NCI-H2029 (cell line): ENCODE data around the gene TSSK2.
"Not testable (repeated sequence)": the region's sequence is repeated elsewhere in the genome, so short reads cannot be mapped to it uniquely, and the experiment has no call there.

Experiments
- DNase-seq: peaks from one replicate; lab custom pipeline; 2025; lab: John Stamatoyannopoulos, UW

The TSSK2 gene

DNA sequence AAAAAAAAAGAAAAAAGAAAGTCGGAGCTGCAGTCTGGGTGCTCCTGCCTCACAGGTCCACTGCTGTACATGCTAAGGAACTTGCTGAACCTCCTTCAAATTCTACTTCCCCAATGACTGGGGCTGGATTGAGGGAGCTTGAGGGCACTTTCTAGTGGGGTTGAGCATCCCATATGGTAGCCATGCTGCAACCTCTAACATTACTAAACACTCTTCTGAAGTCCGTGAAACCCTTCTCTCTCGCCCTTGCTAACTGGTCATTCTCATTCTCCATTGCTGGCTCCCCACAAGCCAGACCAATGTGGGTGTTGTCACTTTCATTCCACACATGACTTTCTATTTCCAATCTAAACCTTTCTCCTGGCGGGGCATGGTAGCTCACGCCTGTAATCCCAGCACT, 12.1 kb downstream of the TSSK2 start:
- DNase-seq = no peak

DNA sequence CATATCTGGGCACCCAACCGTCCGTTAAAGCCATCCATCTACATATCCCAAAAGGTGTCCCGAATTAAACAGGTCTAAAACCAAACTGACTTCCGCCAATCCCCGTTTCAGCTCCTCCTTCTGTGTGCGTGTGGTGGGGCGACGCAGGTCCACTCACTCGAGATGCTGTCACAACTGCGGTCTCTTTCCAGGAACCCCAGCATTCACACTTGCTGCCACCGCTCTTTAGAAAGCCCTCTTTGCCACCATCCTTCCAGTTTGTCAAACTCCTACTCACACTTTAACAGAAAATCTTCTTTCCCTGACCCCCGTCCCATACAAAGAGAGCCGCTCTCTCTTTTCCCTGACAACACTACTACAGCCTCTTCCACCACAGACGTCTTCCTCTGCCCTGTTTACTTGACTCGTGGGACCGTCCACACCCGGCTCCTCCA, 12.9 kb downstream of the TSSK2 start:
- no peak for DNase-seq

DNA sequence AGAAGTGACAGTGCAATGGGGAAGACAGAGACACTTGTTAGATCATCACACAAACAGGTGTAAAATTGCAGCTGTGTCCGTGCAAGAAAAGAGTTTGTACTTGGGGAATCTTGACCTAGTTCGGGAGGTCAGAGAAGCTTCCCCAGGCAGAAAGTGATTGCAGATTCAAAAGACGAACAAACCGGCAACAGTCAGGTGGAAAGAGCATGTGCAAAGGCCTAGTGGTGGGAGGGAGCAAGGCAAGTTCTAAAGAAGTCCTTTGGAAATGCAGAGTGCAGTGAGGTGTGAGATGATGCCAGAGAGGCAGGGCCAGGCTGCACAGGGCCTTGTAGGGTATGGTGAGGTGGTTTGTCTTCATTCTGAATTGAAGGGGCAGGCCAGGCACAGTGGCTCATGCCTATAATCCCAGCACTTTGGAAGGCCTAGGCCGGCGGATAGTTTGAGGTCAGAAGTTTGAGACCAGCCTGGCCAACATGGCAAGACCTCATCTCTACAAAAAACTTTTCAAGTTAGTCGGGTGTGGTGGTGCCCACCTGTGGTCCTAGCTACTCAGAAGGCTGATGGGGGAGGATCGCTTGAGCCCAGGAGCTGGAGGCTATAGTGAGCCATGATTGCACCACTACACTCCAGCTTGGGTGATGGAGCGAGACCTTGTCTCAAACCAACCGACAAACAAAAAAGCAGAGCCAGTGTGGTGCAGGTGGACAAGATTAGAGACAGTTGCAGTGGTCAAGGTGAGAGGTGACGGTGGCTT, 15.3 kb downstream of the TSSK2 start:
- DNase-seq = no peak

DNA sequence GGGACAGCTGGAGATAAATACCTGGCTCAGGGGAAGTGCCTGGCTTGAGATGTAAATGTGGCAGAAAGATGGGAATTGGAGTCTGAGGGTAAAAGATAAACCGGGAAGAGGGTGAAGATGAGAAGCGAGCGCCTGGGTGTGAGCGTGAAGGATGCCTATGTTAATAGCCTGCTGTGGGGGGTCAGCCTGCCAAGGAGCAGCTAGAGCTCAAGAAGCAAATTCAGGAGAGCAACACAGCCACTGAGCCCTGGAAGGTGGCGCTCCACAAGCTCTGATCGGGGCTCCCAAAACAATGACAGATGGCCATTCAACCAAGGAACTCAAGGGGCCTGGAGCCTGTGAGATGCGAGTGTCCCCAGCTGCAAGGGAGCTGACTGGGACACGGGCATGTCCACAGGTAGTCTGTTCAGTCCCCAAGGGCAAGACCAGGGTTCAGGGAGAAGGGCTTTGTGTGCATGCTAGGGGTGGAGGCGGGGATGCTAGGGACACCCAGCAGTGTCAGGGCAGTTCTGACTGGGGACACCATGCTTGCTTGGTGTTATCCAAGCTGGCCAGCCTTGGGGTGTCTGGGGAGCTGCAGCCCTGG, 16.2 kb downstream of the TSSK2 start:
- DNase-seq = no peak

DNA sequence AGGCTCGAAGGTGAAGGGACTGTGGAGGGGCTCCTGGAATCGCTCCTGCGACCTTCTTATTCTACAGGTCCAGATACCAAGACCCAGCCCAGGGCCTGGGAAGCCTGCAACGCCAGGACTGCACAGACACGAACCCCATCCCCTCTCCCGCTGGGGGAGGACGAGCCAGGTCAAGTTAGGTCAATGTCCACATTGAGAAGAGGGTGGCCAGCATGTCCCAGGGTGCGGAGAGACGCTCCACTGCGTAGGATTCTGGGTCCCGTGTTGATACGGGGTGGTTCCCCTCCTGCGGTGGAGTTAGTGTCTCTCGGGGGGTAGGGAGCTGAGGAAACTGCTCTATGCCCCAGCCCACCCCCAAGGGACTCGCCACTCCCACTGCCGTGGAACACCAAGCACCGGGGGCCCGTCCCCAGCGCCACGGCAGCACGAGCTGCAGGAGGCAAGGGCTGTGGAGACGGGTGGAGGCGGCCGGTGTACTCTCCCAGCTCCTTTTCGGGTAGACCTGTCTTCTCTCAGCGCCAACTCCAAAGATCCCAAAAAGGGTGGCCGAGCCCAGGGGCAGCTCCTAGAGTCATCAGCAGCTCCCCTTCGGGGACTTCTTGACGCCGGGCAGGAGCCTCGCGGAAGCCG, 17.4 kb downstream of the TSSK2 start:
- DNase-seq = no peak

DNA sequence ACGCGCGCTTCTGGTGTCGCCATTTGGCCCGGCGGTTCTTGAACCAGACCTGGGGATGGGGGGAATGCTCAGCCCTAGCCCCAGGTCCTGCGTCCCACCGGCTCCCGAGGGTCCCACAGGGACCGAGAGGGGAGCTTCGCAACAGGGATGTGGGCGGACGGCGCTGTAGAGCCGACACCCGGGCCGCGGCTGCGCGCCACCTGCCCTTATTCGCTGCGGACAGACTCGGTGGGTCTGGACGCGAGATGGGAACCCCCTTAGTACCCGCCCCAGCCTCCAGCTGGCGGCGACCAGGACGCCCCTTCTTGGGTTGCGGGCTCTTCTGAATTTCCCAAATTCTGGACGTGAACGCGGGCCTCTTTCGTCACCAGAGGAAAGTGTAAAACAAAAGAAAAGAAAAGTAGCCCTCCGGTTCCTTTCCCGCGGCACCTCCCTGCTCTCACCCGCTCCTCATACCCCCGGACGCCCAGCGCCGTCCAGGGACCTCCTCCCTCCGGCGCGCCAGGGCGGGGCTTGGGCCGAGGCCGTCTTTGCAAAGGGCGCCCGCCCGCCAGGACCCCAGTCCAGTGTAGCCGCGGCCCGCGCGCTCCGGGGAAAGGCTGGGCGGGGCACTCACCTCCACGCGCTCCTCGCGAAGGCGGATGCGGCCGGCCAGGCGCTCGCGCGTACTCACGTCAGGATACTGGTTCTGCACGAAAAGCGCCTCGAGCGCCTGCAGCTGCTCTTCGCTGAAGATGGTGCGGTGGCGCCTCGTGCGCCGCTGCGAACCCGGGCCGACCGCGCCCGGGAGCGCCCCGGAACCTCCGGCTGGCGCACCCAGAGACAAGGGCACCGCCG, 18.2 kb downstream of the TSSK2 start:
- DNase-seq = no peak

DNA sequence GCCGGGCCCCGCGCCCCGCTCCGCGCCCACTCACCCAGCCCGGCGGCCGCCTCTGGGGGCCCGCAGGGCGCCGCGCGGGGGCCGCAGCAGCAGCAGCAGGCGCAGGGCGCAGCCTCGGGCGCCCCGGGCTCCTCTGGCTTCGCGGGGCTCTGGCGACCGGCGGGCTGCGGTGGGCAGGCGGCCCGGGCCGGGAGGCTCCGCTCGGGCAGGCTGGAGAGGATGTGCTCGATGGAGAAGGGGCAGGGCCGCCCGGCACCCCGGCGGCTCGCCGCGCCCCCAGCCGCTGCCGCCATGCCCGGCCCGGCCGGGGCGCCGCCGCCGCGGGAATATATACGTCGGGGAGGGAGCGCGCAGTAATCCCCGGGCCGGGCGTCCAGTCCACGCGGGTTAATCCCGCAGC, 18.9 kb downstream of the TSSK2 start, which contains the start of gene GSC2:
Gene GSC2 (minus strand): TSS at position 302 of the 400 bp plus-strand sequence. CDS start 9 bp downstream, at position 293.
- no peak for DNase-seq

DNA sequence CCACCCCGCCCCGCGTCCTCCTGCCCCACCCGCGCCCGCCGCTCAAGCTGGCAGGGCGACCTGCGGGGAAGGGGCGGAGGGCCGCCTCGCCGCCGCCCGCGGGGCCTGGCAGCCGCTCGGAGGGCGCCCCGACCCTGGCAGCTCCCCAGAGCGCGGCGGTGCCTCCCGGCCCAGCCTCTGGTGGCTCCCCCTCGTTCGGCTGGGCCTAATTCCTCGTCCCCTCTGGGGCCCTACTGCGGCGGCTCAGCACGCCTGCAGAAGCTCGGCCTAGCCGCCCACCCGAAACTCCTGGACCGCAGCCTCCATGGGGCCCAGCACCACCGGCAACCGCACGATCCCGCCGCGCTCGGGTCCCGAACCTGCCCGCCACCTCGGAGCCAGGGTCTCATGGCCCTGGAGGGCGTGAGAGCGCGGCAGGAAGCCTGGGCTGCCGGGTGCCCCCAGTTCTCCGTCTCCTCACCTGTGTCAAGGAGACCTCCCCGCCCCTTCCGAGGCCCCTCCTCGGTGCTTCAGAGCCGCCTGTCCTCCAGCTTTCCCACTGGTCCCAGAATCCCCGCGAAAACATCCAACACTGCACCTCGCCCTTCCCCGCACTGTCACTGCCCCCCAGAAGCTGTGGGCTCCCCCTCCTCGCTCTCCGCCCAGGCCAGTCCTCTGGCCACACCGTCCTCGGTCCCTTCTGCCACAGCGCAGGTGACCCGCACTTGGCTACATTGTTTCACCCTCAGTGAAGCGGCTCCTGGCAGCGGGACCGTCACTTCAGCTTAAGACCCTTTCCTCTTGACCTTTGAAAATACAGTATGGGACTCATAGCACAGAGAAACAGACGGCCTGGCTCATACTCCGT, 19.6 kb downstream of the TSSK2 start:
- no peak for DNase-seq

DNA sequence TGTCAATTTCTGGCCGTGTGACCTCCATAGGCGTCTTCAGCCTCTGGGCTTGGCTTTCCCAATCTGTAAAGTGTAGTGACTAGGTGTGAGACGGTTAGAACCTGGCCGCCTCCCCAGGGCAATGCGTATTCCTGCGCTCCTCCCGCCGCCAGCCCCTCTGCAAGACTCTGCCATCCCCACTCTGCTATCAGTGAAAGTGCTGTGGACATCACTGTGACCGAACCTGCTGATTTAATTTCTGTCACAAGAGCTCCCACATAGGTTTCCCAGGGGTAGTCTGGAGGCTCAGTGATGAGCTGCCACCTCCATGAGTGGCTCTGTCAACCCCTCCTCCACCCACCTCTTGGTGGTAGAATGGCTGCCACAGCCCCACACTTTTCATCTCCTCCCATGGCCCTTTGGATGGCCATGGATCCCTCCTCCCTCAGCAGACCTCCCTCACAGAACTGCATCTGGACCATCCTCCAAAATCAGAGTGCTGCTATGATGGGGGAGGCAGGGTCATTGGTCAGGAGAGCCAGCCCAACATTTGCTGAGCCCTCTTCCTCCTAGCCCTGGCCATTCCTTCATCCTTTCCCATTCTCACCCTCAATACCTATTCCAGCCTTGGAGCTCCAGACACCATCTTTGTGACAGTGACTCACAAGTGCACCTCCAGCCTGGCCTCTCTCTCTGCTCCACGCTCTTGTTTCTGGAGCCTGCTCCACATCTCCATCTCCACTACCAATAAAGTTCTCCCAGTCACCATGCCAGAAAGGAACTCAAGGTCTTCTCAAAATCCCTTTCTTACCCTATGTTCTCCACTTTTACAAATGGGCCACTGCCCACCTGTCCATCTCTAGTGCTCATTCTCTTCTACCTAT, 20.5 kb downstream of the TSSK2 start:
- no peak for DNase-seq

DNA sequence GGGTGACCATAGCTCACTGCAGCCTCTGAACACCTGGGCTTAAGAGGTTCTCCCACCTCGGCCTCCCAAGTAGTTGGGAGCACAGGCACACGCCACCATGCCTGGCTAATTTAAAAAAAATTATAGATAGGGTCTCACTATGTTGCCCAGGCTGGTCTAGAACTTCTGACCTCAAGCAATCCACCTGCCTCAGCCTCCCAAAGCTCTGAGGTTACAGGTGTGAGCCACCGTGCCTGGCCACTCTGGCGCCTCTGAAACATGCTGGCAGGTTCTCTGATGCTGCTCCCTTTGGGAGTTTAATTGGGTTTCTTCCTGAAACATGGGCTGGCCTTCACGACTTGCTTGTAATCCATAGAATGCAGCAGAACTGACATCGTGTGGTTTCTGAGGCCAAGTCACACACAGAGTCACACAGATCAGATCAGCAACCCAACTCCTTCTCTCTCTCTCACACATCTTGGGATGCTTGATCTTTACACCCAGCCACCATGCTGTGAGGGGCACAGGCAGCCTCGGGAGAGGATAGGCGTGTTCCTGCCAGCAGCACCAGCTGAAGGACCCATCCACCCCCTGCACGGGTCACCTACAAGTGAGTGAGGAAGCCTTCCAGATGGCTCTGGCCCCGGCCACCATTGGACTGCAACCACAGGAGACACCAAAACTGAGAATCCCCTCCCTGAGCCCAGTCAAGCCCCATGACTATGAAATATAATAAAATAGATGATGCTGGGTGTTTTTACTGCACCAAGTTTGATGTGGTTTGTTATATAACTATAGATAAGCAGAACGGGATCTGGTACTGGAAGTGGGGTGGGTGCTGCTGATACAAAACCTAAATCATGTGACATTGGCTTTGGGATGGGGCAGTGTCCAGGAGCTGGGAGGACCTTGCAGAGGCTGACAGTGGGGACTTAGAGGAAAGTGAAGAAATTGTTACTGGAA, 22.1 kb downstream of the TSSK2 start:
- no peak for DNase-seq

DNA sequence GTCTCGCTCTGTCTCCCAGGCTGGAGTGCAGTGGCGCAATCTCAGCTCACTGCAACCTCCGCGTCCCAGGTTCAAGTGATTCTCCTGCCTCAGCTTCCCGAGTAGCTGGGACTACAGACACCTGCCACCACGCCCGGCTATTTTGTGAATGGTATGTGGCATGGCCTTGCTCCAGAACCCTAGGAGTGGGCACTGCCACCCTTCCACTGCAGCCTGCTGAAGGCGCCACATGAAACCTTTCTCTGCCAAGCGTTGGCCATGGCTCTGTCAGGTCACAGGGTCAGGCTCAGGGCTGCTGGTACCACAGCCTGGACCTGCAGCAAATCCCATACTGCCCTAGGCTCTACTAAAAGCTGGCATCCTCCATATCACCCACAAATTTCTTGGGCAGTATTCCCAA, 25.0 kb downstream of the TSSK2 start:
- not testable (repeated sequence) for DNase-seq

DNA sequence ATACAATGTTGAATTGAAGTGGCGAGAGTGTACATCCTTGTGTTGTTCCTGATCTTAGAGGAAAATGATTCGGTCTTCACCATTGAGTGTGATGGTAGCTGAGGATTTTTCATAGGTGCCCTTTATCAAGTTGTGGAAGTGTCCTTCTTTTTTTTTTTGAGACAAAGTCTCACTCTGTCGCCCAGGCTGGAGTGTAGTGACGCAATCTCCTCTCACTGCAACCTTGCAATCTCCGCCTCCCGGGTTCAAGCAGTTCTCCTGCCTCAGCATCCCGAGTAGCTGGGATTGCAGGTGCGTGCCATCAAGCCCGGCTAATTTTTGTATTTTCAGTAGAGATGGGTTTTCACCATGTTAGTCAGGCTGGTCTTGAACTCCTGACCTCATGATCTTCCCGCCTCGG, 27.5 kb downstream of the TSSK2 start:
- DNase-seq = not testable (repeated sequence)

DNA sequence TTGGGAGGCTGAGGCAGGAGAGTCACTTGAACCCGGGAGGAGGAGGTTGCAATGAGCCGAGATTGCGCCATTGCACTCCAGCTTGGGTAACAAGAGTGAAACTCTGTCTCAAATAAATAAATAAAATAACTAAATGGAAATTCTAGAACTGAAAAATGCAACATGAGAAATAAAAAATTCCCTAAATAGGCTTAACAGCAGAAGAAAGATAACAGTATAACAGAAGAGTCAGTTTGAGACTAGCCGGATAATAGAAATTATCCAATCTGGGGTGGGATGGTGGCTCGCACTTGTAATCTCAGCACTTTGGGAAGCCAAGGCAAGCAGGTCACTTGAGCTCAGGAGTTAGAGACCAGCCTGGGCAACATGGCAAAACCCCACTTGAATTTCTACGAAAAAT, 33.3 kb downstream of the TSSK2 start:
- no peak for DNase-seq

DNA sequence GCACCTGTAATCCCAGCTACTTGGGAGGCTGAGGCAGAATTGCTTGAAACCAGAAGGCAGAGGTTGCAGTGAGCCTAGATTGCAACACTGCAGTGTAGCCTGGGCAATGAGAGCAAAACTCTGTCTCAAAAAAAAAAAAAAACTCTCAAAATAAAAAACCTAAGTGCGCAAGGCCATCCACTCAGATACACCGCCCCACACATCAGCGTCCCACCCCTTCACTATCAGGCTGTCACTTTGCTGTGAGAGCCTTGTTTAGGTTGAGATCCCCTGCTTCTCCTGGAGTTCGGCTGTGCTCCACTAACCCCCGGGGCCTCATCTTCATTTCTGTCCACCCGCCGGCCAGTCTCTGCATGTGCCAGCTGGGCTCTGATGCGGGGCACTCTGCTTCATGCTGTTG, 35.3 kb downstream of the TSSK2 start:
- DNase-seq = no peak

DNA sequence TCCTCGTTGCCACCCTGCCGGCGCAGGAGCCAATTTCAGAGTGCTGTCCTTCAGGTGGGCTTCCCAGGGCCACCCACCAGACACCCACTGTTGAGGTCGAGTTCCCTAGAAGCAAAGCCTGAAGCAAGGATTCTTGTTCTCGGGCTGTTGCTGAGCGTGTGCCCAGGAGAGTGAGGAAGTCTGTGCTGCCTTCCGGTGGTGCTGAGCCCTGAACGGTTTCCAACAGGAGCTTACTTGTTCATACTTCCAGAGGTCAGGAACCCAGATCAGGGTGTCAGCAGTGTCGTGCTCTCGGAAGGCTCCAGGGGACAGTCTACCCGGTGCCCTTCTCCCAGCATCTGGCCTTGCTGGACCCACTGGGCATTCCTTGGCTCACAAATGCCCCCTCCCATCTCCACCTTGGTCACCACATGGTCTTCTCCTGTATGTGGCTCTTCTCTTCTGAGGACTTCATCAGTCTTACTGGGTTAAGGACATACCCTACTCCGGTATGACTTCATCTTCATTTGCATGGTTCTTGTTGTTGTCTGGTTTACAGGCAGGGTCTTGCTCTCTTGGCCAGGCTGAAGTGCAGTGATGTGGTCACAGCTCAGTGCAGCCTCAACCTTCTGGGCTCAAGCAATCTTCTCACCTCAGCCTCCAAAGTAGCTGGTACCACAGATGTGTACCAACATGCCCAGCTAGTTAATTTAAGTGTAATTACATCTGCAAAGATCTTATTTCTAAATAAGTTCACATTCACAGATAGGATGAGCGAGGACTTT, 36.2 kb downstream of the TSSK2 start:
- DNase-seq = no peak

DNA sequence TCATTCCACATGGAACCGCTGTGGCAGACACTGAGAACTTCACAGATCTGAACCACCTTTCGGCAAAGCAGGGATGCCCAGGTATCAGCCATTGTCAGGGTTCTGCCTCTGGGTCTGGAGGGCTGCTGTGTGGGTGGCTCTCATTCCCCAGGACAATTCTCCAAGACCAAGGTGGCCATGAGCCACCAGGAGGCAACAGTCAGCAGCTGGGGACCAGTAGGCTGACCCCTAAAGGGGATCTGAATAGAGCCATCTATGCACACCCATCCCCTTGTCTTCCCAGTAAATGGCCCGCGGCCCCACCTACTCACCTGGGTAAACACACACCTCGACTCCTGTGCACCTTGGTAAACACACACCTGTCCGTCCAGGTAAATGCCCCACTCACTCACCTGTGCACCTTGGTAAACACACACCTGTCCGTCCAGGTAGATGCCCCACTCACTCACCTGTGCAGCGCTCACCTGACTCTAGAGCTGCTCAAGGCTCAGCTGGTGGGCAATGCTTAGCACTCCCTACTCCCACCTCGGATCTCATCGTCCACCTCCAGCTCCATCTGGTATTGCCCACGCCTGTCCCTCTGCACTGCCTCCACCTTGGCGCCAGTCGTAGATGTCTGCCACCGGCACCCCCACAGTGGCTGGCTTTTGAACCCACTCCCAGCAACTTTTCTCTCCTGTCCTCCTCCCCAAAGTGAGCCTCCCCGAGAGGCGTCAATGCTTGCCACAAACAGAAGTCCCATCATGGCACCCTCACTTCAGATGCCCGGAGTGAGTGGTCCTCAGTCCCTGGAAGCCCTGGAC, 37.2 kb downstream of the TSSK2 start:
- DNase-seq = no peak
